Fibroblast of lung (primary cell): ENCODE results near the gene CYB5RL. TPM values are rescaled to one million over a fixed set of nuclear protein-coding genes. Genes with fewer than 3 reads are reported as not detected.

Source experiments
- DNase-seq, 2 donors: peaks; one replicate each; pipeline versions ENCODE4 v3.0.0 to v3.0.0-alpha.2; 2010; ENCODE audit warnings: low read depth in 2 of 2
- H2AFZ ChIP-seq: 2 replicates; pipeline ENCODE4 v1.5.1; 2012; ENCODE audit warnings: low read length, control low read depth, inconsistent platforms
- H3K27ac ChIP-seq: 2 replicates; pipeline ENCODE4 v1.5.1; 2011; ENCODE audit warnings: low read length, control low read depth; ENCODE audit not compliant: insufficient read depth
- H3K27me3 ChIP-seq: 2 replicates; pipeline ENCODE4 v1.5.1; 2011; ENCODE audit warnings: mild to moderate bottlenecking, low read length; ENCODE audit not compliant: control insufficient read depth, insufficient read depth
- H3K36me3 ChIP-seq: 2 replicates; pipeline ENCODE4 v1.5.1; 2011; ENCODE audit warnings: low read length; ENCODE audit not compliant: control insufficient read depth, insufficient read depth
- H3K4me1 ChIP-seq: 2 replicates; pipeline ENCODE4 v1.5.1; 2011; ENCODE audit warnings: low read length; ENCODE audit not compliant: control insufficient read depth, insufficient read depth; ENCODE audit errors: extremely low read depth
- H3K4me2 ChIP-seq: 2 replicates; pipeline ENCODE4 v1.5.1; 2011; ENCODE audit warnings: low read length, control low read depth; ENCODE audit not compliant: insufficient read depth; ENCODE audit errors: extremely low read depth
- H3K4me3 ChIP-seq, 4 experiments: fragments of 200-600 bp in 1 of 4; sonication (generic) in 1 of 4; replicated peaks in 1 of 4; 2 replicates each; pipeline ENCODE4 v1.5.1; 2011 to 2016; ENCODE audit warnings: low read length in 4 of 4, low read depth in 3 of 4, mild to moderate bottlenecking in 3 of 4, control low read depth in 2 of 4, inconsistent platforms in 1 of 4, mixed read lengths in 1 of 4; ENCODE audit not compliant: insufficient read depth in 1 of 4; ENCODE audit errors: control extremely low read depth in 1 of 4
- H3K79me2 ChIP-seq: 2 replicates; pipeline ENCODE4 v1.5.1; 2012; ENCODE audit warnings: mild to moderate bottlenecking, low read length, inconsistent platforms; ENCODE audit not compliant: control insufficient read depth, insufficient read depth
- H3K9ac ChIP-seq: 2 replicates; pipeline ENCODE4 v1.5.1; 2011; ENCODE audit warnings: mild to moderate bottlenecking, low read length, control low read depth; ENCODE audit not compliant: insufficient read depth
- H3K9me3 ChIP-seq: 2 replicates; pipeline ENCODE4 v1.5.1; 2012; ENCODE audit warnings: low read depth, low read length; ENCODE audit not compliant: control insufficient read depth, insufficient read depth
- H4K20me1 ChIP-seq: 2 replicates; pipeline ENCODE4 v1.5.1; 2011; ENCODE audit warnings: low read length; ENCODE audit not compliant: control insufficient read depth, insufficient read depth; ENCODE audit errors: extremely low read depth
- EZH2 ChIP-seq: IDR thresholded peaks from 2 replicates; pipeline ENCODE4 v1.5.1; 2012; ENCODE audit warnings: low read length, control low read depth, mild to moderate bottlenecking; ENCODE audit errors: missing control alignments
- polyA plus RNA-seq, 2 donors: library from polyadenylated mRNA; depleted of rRNA in 1 of 2; stranded (reverse) in 1 of 2; unstranded in 1 of 2; fragments of >200 nt; gene quantifications; 2 replicates each; pipeline ENCODE4 v1.2.1, GENCODE V29; 2011 to 2012; ENCODE audit warnings: missing spikeins in 1 of 2
- total RNA-seq: library from RNA; depleted of rRNA; stranded (reverse); fragments of >200 nt; gene quantifications from 2 replicates; pipeline ENCODE4 v1.2.1, GENCODE V29; 2014
- TF ChIP-seq, protein P1 (sequence below), 2 donors: IDR thresholded peaks in 1 of 2; conservative IDR thresholded peaks in 1 of 2; 1 replicate in 1 of 2; 2 replicates in 1 of 2; pipeline ENCODE4 v1.5.1; 2011 to 2012; ENCODE audit warnings: low read length in 2 of 2, control low read depth in 1 of 2, inconsistent platforms in 1 of 2, low read depth in 1 of 2, mild to moderate bottlenecking in 1 of 2

CYB5RL gene
- total and polyA plus RNA-seq, 2 donors (not counting 1 experiment from before 2014, with no cell fraction given): 4.1 to 6.6 TPM

DNA sequence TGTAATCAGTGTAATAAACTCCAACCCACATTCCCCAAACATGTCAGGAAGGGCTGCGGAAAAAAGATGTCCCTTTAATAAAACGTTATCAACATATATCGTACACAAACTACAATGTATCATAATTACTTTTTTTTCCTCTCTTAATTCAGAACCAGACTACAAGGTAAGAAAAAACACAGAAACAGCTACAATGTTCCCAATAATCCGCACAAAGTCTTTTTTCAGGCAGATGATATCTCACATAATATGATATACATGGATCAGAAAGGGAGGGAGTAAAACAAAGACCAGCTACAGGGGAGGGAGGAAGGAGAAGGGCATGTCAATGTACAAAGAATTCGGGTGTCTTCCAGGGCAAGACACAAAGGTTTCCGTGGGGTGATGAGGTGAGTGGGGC is 25.5 kb upstream of the CYB5RL start:
- no peak overlapping the region for H3K9ac ChIP-seq
- no peaks in the 10 kb centered on the region for H3K36me3 ChIP-seq
- no peaks in the 10 kb centered on the region for H4K20me1 ChIP-seq
- no peak overlapping the region for H3K27ac ChIP-seq
- no peak overlapping the region for H3K4me2 ChIP-seq
- H3K79me2 ChIP-seq: no peaks in the 10 kb centered on the region
- no peaks in the 10 kb centered on the region for H3K9me3 ChIP-seq
- DNase-seq: no peak
- no peak overlapping the region for H2AFZ ChIP-seq
- H3K4me3 ChIP-seq: no peak overlapping the region
- no peaks in the 10 kb centered on the region for H3K27me3 ChIP-seq
- TF ChIP-seq, protein P1, sequence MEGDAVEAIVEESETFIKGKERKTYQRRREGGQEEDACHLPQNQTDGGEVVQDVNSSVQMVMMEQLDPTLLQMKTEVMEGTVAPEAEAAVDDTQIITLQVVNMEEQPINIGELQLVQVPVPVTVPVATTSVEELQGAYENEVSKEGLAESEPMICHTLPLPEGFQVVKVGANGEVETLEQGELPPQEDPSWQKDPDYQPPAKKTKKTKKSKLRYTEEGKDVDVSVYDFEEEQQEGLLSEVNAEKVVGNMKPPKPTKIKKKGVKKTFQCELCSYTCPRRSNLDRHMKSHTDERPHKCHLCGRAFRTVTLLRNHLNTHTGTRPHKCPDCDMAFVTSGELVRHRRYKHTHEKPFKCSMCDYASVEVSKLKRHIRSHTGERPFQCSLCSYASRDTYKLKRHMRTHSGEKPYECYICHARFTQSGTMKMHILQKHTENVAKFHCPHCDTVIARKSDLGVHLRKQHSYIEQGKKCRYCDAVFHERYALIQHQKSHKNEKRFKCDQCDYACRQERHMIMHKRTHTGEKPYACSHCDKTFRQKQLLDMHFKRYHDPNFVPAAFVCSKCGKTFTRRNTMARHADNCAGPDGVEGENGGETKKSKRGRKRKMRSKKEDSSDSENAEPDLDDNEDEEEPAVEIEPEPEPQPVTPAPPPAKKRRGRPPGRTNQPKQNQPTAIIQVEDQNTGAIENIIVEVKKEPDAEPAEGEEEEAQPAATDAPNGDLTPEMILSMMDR (conservative IDR thresholded peaks at IDR 0.05 in 1 of 2, IDR thresholded peaks at IDR 0.05 in 1 of 2; ENCODE audit: low read depth in 1 of 2, low read length in 2 of 2): no peak
- no peak for TF ChIP-seq EZH2
- peaks cover 23% of the 10 kb centered on the region for H3K4me1 ChIP-seq

DNA sequence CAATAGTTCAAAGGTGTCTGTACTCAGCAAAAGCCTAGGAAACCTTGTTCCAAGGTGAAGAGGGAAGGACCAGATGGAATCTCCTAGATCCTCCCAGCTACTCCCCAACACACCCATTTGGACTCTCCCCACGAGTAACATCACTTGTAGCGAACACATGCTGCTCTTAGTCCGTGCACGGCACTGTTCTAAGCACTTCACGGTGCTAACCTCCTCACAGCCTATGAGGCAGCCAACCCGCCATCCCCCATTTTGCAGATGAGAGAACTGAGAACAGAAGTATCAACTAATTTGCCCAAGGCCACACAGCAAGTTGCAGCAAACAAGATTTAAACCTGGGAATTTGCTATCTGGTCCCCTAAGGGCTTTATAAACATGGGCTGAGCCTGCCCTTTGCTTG is 24.4 kb upstream of the CYB5RL start:
- Histone ChIP-seq H3K27me3 (no peaks in the 10 kb centered on the region), H3K4me1 (peaks cover 29% of the 10 kb centered on the region), H3K4me2 (no peak overlapping the region), H3K9me3 (no peaks in the 10 kb centered on the region), H3K4me3 (no peak overlapping the region), H2AFZ (no peak overlapping the region), H4K20me1 (no peaks in the 10 kb centered on the region), H3K9ac (no peak overlapping the region), H3K27ac (no peak overlapping the region), H3K36me3 (no peaks in the 10 kb centered on the region), H3K79me2 (no peaks in the 10 kb centered on the region)
- DNase-seq: no peak
- TF ChIP-seq EZH2: no peak
- TF ChIP-seq, protein P1 (conservative IDR thresholded peaks at IDR 0.05 in 1 of 2, IDR thresholded peaks at IDR 0.05 in 1 of 2; ENCODE audit: low read depth in 1 of 2, low read length in 2 of 2): no peak

DNA sequence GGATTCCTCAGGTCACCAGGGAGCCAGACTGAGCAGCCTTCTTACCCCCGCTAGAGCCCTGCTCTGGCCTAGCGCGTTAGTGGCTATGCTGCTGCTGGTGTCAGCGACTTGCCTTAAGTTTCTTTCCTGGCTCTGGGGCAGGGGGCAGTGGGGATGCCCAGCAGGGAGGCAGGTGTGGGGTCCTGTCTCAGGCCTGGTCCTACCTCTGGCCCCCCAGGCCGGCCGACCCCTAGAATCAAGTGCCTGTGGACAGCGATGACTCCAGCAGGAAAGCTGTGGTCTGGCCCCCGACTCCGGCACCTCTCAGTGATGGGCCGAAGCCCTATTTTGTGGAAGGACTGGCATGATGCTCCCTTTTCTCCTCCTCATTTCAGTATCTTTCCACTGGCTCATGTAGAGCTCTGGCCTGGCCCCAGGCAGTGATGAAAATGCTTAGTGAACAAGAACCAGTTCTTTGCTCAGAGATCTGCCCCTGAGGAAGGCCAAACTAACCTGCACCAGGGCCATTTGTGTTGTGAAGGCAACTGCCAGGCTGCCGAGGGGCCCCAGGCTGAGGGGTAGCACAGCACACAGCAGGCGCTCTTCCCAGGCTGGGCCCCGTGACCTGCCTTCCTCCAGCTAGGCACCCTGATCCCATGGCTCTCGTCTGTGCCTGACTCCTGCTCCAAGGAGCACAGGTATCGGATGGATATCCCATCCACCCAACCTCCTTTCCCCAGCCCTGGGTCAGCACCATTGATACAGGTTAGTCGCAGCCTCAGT is 23.8 kb upstream of the CYB5RL start:
- Histone ChIP-seq H3K79me2 (no peaks in the 10 kb centered on the region), H3K4me3 (no peak overlapping the region), H3K4me1 (peaks cover 31% of the 10 kb centered on the region), H3K9me3 (no peaks in the 10 kb centered on the region), H3K27ac (no peak overlapping the region), H2AFZ (no peak overlapping the region), H3K27me3 (no peaks in the 10 kb centered on the region), H3K36me3 (no peaks in the 10 kb centered on the region), H3K4me2 (no peak overlapping the region), H4K20me1 (no peaks in the 10 kb centered on the region), H3K9ac (no peak overlapping the region)
- no peak for DNase-seq
- TF ChIP-seq EZH2: no peak
- TF ChIP-seq, protein P1 (conservative IDR thresholded peaks at IDR 0.05 in 1 of 2, IDR thresholded peaks at IDR 0.05 in 1 of 2; ENCODE audit: low read depth in 1 of 2, low read length in 2 of 2): no peak
